NB4 (cell line): ENCODE results near the gene AMER2.

Experiments
- DNase-seq: peaks from one replicate; pipeline ENCODE4 v3.0.0; 2010; ENCODE audit warnings: low read depth
- H3K4me3 ChIP-seq: one replicate; pipeline ENCODE4 v1.5.1; 2011; ENCODE audit warnings: mild to moderate bottlenecking, low read depth, low read length, moderate library complexity
- MYC ChIP-seq: IDR thresholded peaks from 2 replicates; pipeline ENCODE4 v1.6.1; 2011; ENCODE audit warnings: low read depth, low read length
- POLR2A ChIP-seq: IDR thresholded peaks from 2 replicates; pipeline ENCODE4 v1.6.1; 2011; ENCODE audit warnings: mild to moderate bottlenecking; ENCODE audit not compliant: insufficient read length; ENCODE audit errors: extremely low read depth
- TF ChIP-seq, protein P1 (sequence below): IDR thresholded peaks from 2 replicates; pipeline ENCODE4 v1.6.1; 2011; ENCODE audit warnings: low read depth, low read length
- TF ChIP-seq, protein P2 (sequence below): IDR thresholded peaks from one replicate; pipeline ENCODE4 v1.5.1; 2012; ENCODE audit warnings: low read depth, low read length

AMER2 gene

DNA sequence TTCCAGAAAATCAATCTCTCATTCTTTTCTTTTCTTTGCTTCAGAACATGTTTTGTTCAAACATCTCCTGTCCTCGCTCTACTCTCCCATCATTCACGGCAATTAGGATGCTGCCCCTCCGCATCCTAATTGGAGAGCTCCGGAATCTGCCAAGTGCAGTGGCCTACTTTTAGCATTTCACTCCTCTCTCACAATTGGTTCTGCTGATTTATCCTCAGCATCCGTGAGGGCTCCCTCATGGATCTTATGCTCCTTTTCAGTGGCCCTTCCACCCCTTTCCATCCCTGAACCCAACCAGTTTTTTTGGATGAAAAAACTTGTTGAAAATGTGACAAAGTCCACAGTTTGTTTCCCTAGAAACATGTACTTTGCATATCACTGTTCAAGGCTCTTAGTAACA, 22.4 kb downstream of the AMER2 start:
- no peak overlapping the region for H3K4me3 ChIP-seq
- no peak for DNase-seq
- TF ChIP-seq MYC (no peak), POLR2A (no peak)
- TF ChIP-seq, protein P1, sequence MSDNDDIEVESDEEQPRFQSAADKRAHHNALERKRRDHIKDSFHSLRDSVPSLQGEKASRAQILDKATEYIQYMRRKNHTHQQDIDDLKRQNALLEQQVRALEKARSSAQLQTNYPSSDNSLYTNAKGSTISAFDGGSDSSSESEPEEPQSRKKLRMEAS: no peak
- TF ChIP-seq, protein P2, sequence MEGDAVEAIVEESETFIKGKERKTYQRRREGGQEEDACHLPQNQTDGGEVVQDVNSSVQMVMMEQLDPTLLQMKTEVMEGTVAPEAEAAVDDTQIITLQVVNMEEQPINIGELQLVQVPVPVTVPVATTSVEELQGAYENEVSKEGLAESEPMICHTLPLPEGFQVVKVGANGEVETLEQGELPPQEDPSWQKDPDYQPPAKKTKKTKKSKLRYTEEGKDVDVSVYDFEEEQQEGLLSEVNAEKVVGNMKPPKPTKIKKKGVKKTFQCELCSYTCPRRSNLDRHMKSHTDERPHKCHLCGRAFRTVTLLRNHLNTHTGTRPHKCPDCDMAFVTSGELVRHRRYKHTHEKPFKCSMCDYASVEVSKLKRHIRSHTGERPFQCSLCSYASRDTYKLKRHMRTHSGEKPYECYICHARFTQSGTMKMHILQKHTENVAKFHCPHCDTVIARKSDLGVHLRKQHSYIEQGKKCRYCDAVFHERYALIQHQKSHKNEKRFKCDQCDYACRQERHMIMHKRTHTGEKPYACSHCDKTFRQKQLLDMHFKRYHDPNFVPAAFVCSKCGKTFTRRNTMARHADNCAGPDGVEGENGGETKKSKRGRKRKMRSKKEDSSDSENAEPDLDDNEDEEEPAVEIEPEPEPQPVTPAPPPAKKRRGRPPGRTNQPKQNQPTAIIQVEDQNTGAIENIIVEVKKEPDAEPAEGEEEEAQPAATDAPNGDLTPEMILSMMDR: no peak

DNA sequence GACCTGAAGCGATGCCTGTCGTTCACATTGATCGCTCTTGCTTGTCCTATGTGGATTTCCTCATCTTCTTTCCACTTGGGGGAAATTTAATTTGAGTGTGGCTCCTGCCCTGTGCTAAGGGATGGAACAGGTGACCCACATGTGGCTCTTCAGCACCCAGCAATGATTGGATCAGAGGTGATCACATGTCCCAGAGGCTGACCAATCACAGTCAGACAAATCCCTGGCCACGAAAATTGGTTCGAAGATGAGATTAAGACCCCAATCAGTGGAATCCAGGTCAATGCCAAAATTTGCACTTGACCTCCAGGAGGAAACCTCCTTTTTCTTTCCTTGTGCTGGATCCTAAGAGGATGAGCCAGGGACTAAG, 23.7 kb downstream of the AMER2 start:
- DNase-seq: no peak
- H3K4me3 ChIP-seq: no peak overlapping the region
- TF ChIP-seq, protein P2: no peak
- TF ChIP-seq, protein P1: no peak
- TF ChIP-seq MYC (no peak), POLR2A (no peak)

DNA sequence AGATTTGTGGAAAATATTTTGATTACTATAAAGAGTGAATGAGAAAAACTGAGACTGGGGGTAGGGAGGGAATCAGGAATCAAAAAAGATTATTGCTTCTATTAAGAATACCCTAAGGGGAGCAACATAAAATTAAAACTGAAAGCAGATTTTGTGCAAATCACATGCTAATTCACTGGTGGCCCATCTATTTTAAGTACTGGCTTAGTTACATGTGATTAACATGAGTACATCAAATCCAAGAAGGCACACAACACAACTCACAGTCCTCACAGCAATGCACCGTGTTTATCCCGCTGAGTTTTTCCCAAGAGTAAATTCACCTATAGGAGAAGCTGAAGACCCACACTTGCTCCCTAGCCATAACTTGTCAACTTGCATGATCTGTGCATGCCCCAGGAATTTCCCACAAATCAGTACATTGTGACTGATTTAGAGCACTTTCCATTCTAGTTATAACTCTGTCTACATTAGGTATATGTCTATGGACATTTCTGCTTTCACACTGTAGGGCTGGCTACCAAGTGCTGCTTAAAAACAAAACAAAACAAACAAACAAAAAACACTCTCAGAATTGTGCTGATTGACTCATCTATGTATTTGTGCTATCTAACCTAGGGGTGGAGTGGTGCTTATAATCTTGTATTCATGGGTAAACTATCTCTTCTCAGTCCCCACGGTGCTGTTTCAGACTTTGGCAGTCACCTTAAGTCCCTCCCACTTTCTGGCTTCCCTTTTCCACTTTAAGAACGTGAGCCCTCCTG, 24.3 kb downstream of the AMER2 start:
- no peak for DNase-seq
- TF ChIP-seq MYC (no peak), POLR2A (no peak)
- TF ChIP-seq, protein P1: no peak
- TF ChIP-seq, protein P2: no peak

DNA sequence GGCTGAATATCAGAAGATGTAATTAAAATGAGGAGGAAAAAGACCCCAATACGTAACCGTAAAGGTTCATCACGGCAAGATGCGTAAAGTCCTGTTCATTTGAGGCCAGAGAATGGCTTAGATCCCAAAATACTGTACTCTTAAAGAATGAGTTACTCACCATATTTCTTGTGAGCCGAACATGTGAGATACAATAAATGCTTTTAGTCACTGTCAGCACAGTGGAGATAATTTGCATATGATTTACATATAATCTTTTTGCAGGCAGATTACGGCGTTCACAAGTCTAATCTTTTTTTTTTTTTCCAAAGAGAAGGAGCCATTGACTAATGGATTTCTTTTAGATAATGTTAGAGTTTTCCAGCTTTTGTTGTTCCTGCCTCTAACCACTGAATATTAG, 28.4 kb downstream of the AMER2 start:
- H3K4me3 ChIP-seq: no peak overlapping the region
- DNase-seq: no peak
- TF ChIP-seq MYC (no peak), POLR2A (no peak)
- TF ChIP-seq, protein P2: no peak
- TF ChIP-seq, protein P1: no peak

More for the DNA sequence above, 24.3 kb downstream of the AMER2 start:
- no peak overlapping the region for H3K4me3 ChIP-seq

DNA sequence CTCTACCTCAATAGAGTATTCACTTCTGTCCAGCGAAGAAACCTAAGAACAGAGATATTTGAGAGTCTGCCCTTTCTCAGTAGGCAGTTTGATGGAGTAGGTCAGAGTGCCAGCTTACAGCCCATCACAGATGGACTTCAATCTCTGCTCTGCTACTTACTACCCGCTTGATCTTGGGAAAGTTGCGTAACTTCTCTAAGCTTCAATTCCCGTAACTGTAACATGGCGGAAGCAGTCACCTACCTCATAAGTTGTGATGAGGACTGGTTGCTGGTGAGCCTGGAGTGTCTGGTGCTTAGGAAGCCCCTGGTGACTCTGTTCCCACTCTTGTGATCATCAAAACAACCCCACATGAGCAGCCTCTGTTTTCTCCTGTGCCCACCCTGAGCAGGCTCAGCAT, 31.0 kb downstream of the AMER2 start:
- DNase-seq: no peak
- no peak overlapping the region for H3K4me3 ChIP-seq
- TF ChIP-seq, protein P1: no peak
- TF ChIP-seq, protein P2: no peak
- no peak for TF ChIP-seq MYC
